Heart left ventricle (tissue), 16 donors: ENCODE measurements around the gene BMPR1A. TPM values are rescaled to one million over a fixed set of nuclear protein-coding genes. Genes with fewer than 3 reads are reported as not detected.

Experiments used
- ATAC-seq, 4 donors: fragments of 200-7000 bp; cut with Tn5 transposase; one replicate each; pipeline ENCODE4 v1.9.1; 2020 to 2022; ENCODE audit warnings: moderate library complexity in 4 of 4, mild to moderate bottlenecking in 3 of 4, moderate number of reproducible peaks in 1 of 4
- DNase-seq, 5 donors: peaks; one replicate each; pipeline ENCODE4 v3.0.0-alpha.2; 2020
- H3K27ac ChIP-seq, 12 donors: fragments of 200-600 bp; sonication (generic) in 4 of 12; one replicate each; pipeline versions ENCODE4 v1.5.0 to v1.8.0; 2016 to 2022; ENCODE audit warnings: mild to moderate bottlenecking in 2 of 12
- H3K27me3 ChIP-seq, 9 donors: fragments of 200-600 bp; sonication (generic) in 2 of 9; one replicate each; pipeline versions ENCODE4 v1.5.1 to v1.8.0; 2016 to 2022; ENCODE audit warnings: mild to moderate bottlenecking in 3 of 9
- H3K36me3 ChIP-seq, 9 donors: fragments of 200-600 bp; sonication (generic) in 2 of 9; one replicate each; pipeline versions ENCODE4 v1.5.0 to v1.8.0; 2018 to 2022; ENCODE audit warnings: mild to moderate bottlenecking in 2 of 9
- H3K4me1 ChIP-seq, 12 donors: fragments of 200-600 bp; sonication (generic) in 4 of 12; one replicate each; pipeline versions ENCODE4 v1.5.0 to v1.8.0; 2016 to 2022; ENCODE audit warnings: mild to moderate bottlenecking in 3 of 12
- H3K4me3 ChIP-seq, 12 donors: fragments of 200-600 bp; sonication (generic) in 4 of 12; one replicate each; pipeline versions ENCODE4 v1.5.0 to v1.8.0; 2017 to 2022; ENCODE audit warnings: mild to moderate bottlenecking in 9 of 12, moderate library complexity in 4 of 12
- H3K9me3 ChIP-seq, 12 donors: fragments of 200-600 bp; sonication (generic) in 4 of 12; one replicate each; pipeline versions ENCODE4 v1.5.0 to v1.8.0; 2016 to 2022; ENCODE audit warnings: mild to moderate bottlenecking in 1 of 12
- CTCF ChIP-seq, 12 donors: fragments of 200-600 bp; sonication (generic) in 4 of 12; IDR thresholded peaks; one replicate each; pipeline versions ENCODE4 v1.5.0 to v1.8.0; 2018 to 2022; ENCODE audit warnings: antibody characterized with exemption in 12 of 12, mild to moderate bottlenecking in 5 of 12
- POLR2A ChIP-seq, 2 donors: fragments of 450-650 bp; IDR thresholded peaks; one replicate each; pipeline ENCODE4 v1.6.1; 2017; ENCODE audit warnings: antibody characterized with exemption in 2 of 2, mild to moderate bottlenecking in 2 of 2, moderate library complexity in 2 of 2
- WGBS, 4 donors: extraction: QIAGEN DNeasy Blood & Tissue Kit in 2 of 4; methylation state at CpG; one replicate each; pipeline versions ENCODE4 v1.1.5 to v1.1.7; 2013 to 2018; 5-methylcytosine and 5-hydroxymethylcytosine counted together
- intact Hi-C, 10 donors: fragments of 100-400 bp; cut with DNase I; formaldehyde crosslinking; loops; one replicate each; pipeline versions ENCODE4 v1.11.1 to v1.14.2; 2022
- long read RNA-seq, 3 donors: library from polyadenylated mRNA; unstranded; transcript quantifications; one replicate each; pipeline ENCODE4 v2.0.0, GENCODE V29; 2020 to 2021
- polyA plus RNA-seq, 2 donors: library from polyadenylated mRNA; stranded (reverse); fragments of 200-250 nt; gene quantifications; one replicate each; pipeline ENCODE4 v1.2.3, GENCODE V29; 2013
- total RNA-seq, 9 donors: library from RNA; depleted of rRNA in 2 of 9; stranded (reverse); fragments of >200 nt in 2 of 9; fragmentation: NEBNext Ultra II Directional in 3 of 9; extraction: Animal tissue kit (Norgen Biotek cat#: 25700) in 3 of 9; gene quantifications; one replicate each; pipeline versions ENCODE4 v1.1.0 to v1.2.4, GENCODE V29; 2016 to 2023
- donor health status: ischemic (EF 13 %, LVEDD 7.1; RV severe dilation, severe dysfunction).
- donor health status: healthy with polysubstance abuse.
- donor health status: DM: no; HTN: yes; CAD: no.
- donor health status: DM: no; HTN: no; CAD: no.
- donor health status: ischemic (EF 25% LVEDD 6.9; RV normal size, moderate dysfunction).
- donor health status: ischemic (EF 25% LVEDD 5.7; RV mildly dilated, moderate dysfunction).
- donor health status: healthy.
- donor health status: DM: yes; HTN: yes; CAD: no.
- donor health status: ischemic (EF 35%, LVEDD 5.7; RV mildly dilated, moderate dysfunction).
- donor health status: nonischemic (EF 11% LVEDD 7.7; RV severe dilation, severe dysfunction).
- donor health status: DM: yes; HTN: yes; CAD: no.
- donor health status: PGD.
- donor health status: ischemic (EF 29% LVEDD 5.4; RV normal size, mild dysfunction).
- donor health status: nonischemic (EF 23%, LVEDD 6.1; RV moderate dilation, normal function).

BMPR1A gene
- total RNA-seq, result 10 to 100 TPM; 19.9 to 72.0 (median 46.1) TPM
- polyA plus RNA-seq, result 10 to 100 TPM in 1 of 2 donors, 1 to 10 TPM in 1; 6.3 to 18.6 TPM
- long read RNA-seq, donor 1, full-length matches to known transcripts, result 16 of 41 reads
- long read RNA-seq, donor 1, partial matches to known transcripts, result 10 of 41 reads
- long read RNA-seq, donor 1, other reads (novel, unspliced or antisense), result 15 of 41 reads
- long read RNA-seq, donor 2, full-length matches to known transcripts, result 22 of 80 reads
- long read RNA-seq, donor 2, partial matches to known transcripts, result 12 of 80 reads
- long read RNA-seq, donor 2, other reads (novel, unspliced or antisense), result 46 of 80 reads
- long read RNA-seq, donor 3, full-length matches to known transcripts, result 14 of 38 reads
- long read RNA-seq, donor 3, partial matches to known transcripts, result 12 of 38 reads
- long read RNA-seq, donor 3, other reads (novel, unspliced or antisense), result 12 of 38 reads

GRCh38 chr10:86756511-86757112 lies at the start of gene BMPR1A:
TSS of gene BMPR1A (plus strand) at chr10:86756619. CDS start at chr10:86876019, 119,400 bp downstream.
- H3K9me3 ChIP-seq, result no peaks in the 10 kb centered on the region
- ATAC-seq (peak in 3 of 4 donors; percentile 26 to 47 (median 40)), DNase-seq (peak in 3 of 5 donors; percentile 90 to 92 (median 92))
- no peak for TF ChIP-seq POLR2A (IDR thresholded peaks at IDR 0.05)
- no peak for TF ChIP-seq CTCF (IDR thresholded peaks at IDR 0.05)
- peaks cover 0 to 51% (median 23%) of the 10 kb centered on the region in 12 donors for H3K4me1 ChIP-seq
- peak within 1 kb of the TSS; percentile 92 to 100 (median 98) for H3K27ac ChIP-seq
- H3K36me3 ChIP-seq, result no peaks in the 10 kb centered on the region
- peak within 1 kb of the TSS; percentile 58 to 83 (median 78) for H3K4me3 ChIP-seq
- 0 to 3% (median 1%) methylated on average over 15 to 85 of the region's 85 CpGs for WGBS, 4 donors
- intact Hi-C loops, result loop anchor here in 8 of 10 donors (2.0 to 10.0 kb wide), 7 partner anchors 44 to 148 kb away; no protein-coding TSS in a partner anchor
- peaks cover 0 to 46% (median 8%) of the 10 kb centered on the region in 9 donors for H3K27me3 ChIP-seq

- ATAC-seq, result no peak
- H3K36me3 ChIP-seq, result peaks cover 0 to 78% (median 25%) of the 10 kb centered on the region in 9 donors
- no peaks in the 10 kb centered on the region for H3K9me3 ChIP-seq
- peaks cover 4 to 72% (median 19%) of the 10 kb centered on the region in 12 donors for H3K4me1 ChIP-seq
- TF ChIP-seq POLR2A (IDR thresholded peaks at IDR 0.05) (no peak), CTCF (IDR thresholded peaks at IDR 0.05) (no peak)
- H3K27ac ChIP-seq, result peak overlapping the region in 7 of 12 donors; percentile 2 to 98 (median 38)
- DNase-seq, result peak in 1 of 5 donors; percentile 13
- no peak overlapping the region for H3K4me3 ChIP-seq
- 76 to 91% (median 83%) methylated on average over 1 of the region's 1 CpG for WGBS, 4 donors
- H3K27me3 ChIP-seq, result peaks cover 0 to 10% (median 0%) of the 10 kb centered on the region in 9 donors
- intact Hi-C loops, result no loop called here
Observed at GRCh38 chr10:86706977-86707376, 49.4 kb upstream of the BMPR1A start.

GRCh38 chr10:86707505-86707904 lies 48.9 kb upstream of the BMPR1A start:
- Histone ChIP-seq H3K4me3 (no peak overlapping the region), H3K9me3 (no peaks in the 10 kb centered on the region), H3K36me3 (peaks cover 0 to 74% (median 19%) of the 10 kb centered on the region in 9 donors), H3K4me1 (peaks cover 4 to 77% (median 23%) of the 10 kb centered on the region in 12 donors), H3K27me3 (peaks cover 0 to 10% (median 0%) of the 10 kb centered on the region in 9 donors), H3K27ac (peak overlapping the region in 4 of 12 donors; percentile 38 to 98 (median 72))
- TF ChIP-seq POLR2A (IDR thresholded peaks at IDR 0.05), result no peak
- no peak for TF ChIP-seq CTCF (IDR thresholded peaks at IDR 0.05)
- WGBS, 4 donors, result 50 to 67% (median 53%) methylated on average over 2 to 4 of the region's 4 CpGs
- intact Hi-C loops, result no loop called here
- DNase-seq (peak in 2 of 5 donors; percentile 36 to 51), ATAC-seq (no peak)
